Ovary (tissue), 9 donors: ENCODE data around the gene SLC12A3. TPM values are rescaled to one million over a fixed set of nuclear protein-coding genes. Genes with fewer than 3 reads are reported as not detected.

ENCODE experiments used
- DNase-seq, 5 donors: peaks; one replicate each; pipeline ENCODE4 v3.0.0-alpha.2; 2019 to 2020
- H3K27ac ChIP-seq, 2 donors: fragments of 200-600 bp; one replicate each; pipeline versions ENCODE4 v1.5.1 to v1.8.0; 2019 to 2022
- H3K27me3 ChIP-seq: fragments of 200-600 bp; one replicate; pipeline ENCODE4 v1.8.0; 2022
- H3K36me3 ChIP-seq: fragments of 200-600 bp; sonication (generic); one replicate; pipeline ENCODE4 v1.5.1; 2019
- H3K4me1 ChIP-seq: one replicate; pipeline ENCODE4 v1.8.1; 2013; ENCODE audit warnings: mild to moderate bottlenecking, moderate library complexity; ENCODE audit not compliant: insufficient read depth
- H3K4me3 ChIP-seq: fragments of 200-600 bp; sonication (generic); one replicate; pipeline ENCODE4 v1.5.1; 2017
- H3K9me3 ChIP-seq, 2 donors: fragments of 200-600 bp in 1 of 2; sonication (generic) in 1 of 2; one replicate each; pipeline versions ENCODE4 v1.5.1 to v1.8.1; 2013 to 2019; ENCODE audit warnings: mild to moderate bottlenecking in 1 of 2, moderate library complexity in 1 of 2
- CTCF ChIP-seq, 3 donors: fragments of 450-650 bp in 2 of 3; fragments of 200-600 bp in 1 of 3; IDR thresholded peaks; one replicate each; pipeline versions ENCODE4 v1.5.1 to v1.8.0; 2016 to 2022; ENCODE audit warnings: antibody characterized with exemption in 3 of 3, mild to moderate bottlenecking in 1 of 3
- EP300 ChIP-seq: sonication (generic); formaldehyde crosslinking; IDR thresholded peaks from one replicate; pipeline ENCODE4 v1.6.1; 2017; ENCODE audit warnings: antibody characterized with exemption
- POLR2A ChIP-seq: fragments of 450-650 bp; IDR thresholded peaks from one replicate; pipeline ENCODE4 v1.6.1; 2017; ENCODE audit warnings: antibody characterized with exemption, mild to moderate bottlenecking, moderate library complexity
- WGBS, 3 donors: extraction: QIAGEN DNeasy Blood & Tissue Kit in 1 of 3; methylation state at CpG; one replicate each; pipeline versions ENCODE4 v1.1.5 to v1.1.7; 2013 to 2017; 5-methylcytosine and 5-hydroxymethylcytosine counted together
- intact Hi-C, 4 donors: fragments of 100-400 bp; cut with DNase I; formaldehyde crosslinking; loops; one replicate each; pipeline versions ENCODE4 v1.11.0 to v1.15.1; 2022 to 2023
- polyA plus RNA-seq, 2 donors: library from polyadenylated mRNA; stranded (reverse); fragments of 200-250 nt in 1 of 2; fragments of 350-450 nt in 1 of 2; fragmentation: Illumina TruSeq in 1 of 2; extraction: RNeasy Lipid Tissue Mini Kit (QIAGEN cat#74804) in 1 of 2; gene quantifications; one replicate each; pipeline ENCODE4 v1.2.3, GENCODE V29; 2013 to 2014
- total RNA-seq, 7 donors: library from RNA; depleted of rRNA in 2 of 7; stranded (reverse); fragments of >200 nt in 2 of 7; fragmentation: NEBNext Ultra II Directional in 3 of 7; extraction: Animal tissue kit (Norgen Biotek cat#: 25700) in 3 of 7; gene quantifications; one replicate each; pipeline versions ENCODE4 v1.1.0 to v1.2.4, GENCODE V29; 2016 to 2023
- donor health status: DM: no; HTN: no; CAD: no; lungs with moderate emphysema.
- donor health status: DM: no; HTN: no; CAD: no.
- donor health status: Bipolar disorder and iron deficiency.
- donor health status: DM: yes; HTN: yes; CAD: no.
- donor health status: DM: no; HTN: no; CAD: no.
- donor health status: DM: yes; HTN: yes; CAD: no.

Gene SLC12A3
- total and polyA plus RNA-seq, 9 donors: 0.04 to 0.37 TPM; not detected in 7

GRCh38 chr16:56847173-56847910 is 17.7 kb upstream of the SLC12A3 start:
- H3K27ac ChIP-seq: peak overlapping the region; percentile 44 to 51

DNA sequence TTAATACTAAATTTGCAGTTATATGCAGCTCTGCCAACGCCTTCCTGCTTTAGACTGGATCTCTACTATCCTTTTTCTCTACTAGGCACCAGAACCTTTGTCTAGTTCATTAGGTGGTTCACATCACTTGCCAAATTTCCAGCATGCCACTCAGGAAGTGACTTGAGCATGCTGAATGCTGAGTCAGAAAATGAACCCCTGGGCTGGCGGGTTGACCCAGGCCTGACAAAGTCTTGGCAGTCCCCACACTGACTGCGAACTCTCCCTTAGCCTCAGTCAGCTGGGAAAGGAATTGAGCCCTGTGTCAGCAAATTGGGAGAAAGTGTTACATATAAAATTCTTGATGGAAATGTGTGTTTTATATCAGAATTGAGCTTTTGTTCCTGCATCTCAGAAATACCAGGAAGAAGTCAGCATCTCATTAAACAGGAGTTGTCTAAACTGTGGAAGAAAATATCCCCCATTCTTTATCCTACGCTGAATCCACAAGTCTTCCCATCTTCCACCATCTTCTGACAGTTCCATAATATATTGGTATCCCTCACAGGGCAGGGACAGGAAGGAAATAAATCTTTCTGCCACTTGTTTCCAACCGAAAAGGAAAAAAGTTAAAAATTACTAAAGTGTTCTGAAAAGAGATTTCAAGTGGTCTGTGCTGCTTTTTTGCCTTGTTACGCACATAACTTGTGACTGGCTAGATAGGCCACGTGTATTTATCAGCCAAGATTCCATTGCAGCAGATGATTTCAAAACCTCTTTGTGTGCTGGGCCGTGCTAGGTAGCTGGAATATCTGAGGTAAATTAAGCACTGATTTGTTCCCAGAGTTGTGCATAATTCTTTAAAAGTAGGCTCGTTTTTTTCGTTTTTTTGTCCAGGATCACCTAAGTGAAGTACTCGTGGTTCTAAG is 16.7 kb upstream of the SLC12A3 start:
- DNase-seq: peak in 4 of 5 donors; percentile 50 to 60 (median 54)
- Histone ChIP-seq H3K4me3 (no peak overlapping the region), H3K27me3 (no peaks in the 10 kb centered on the region), H3K27ac (peak overlapping the region; percentile 44 to 51), H3K36me3 (no peaks in the 10 kb centered on the region), H3K4me1 (peaks cover 17% of the 10 kb centered on the region), H3K9me3 (no peaks in the 10 kb centered on the region)
- TF ChIP-seq EP300: no peak
- TF ChIP-seq POLR2A: no peak
- TF ChIP-seq CTCF (IDR thresholded peaks at IDR 0.05): no peak
- WGBS, 3 donors: 41 to 50% (median 46%) methylated on average over 11 of the region's 11 CpGs
- intact Hi-C loops: no loop called here

More at GRCh38 chr16:56847173-56847910, 17.7 kb upstream of the SLC12A3 start:
- peak in 3 of 5 donors; percentile 52 to 68 (median 66) for DNase-seq
- no peak for TF ChIP-seq CTCF (IDR thresholded peaks at IDR 0.05)
- intact Hi-C loops: no loop called here
- no peaks in the 10 kb centered on the region for H3K27me3 ChIP-seq
- no peak overlapping the region for H3K4me3 ChIP-seq
- H3K9me3 ChIP-seq: no peaks in the 10 kb centered on the region
- 20 to 26% (median 21%) methylated on average over 9 of the region's 9 CpGs for WGBS, 3 donors
- H3K4me1 ChIP-seq: peaks cover 17% of the 10 kb centered on the region
- H3K36me3 ChIP-seq: no peaks in the 10 kb centered on the region

GRCh38 chr16:56848955-56849689 is 15.9 kb upstream of the SLC12A3 start:
- Histone ChIP-seq H3K9me3 (no peaks in the 10 kb centered on the region), H3K27me3 (no peaks in the 10 kb centered on the region), H3K4me1 (peaks cover 17% of the 10 kb centered on the region), H3K4me3 (no peak overlapping the region), H3K36me3 (no peaks in the 10 kb centered on the region), H3K27ac (peak overlapping the region; percentile 44 to 51)
- DNase-seq: peak in 3 of 5 donors; percentile 45 to 51 (median 47)
- no peak for TF ChIP-seq EP300
- TF ChIP-seq POLR2A: no peak
- no peak for TF ChIP-seq CTCF (IDR thresholded peaks at IDR 0.05)
- intact Hi-C loops: no loop called here
- WGBS, 3 donors: 30 to 32% (median 32%) methylated on average over 7 of the region's 7 CpGs
